Measurements from ENCODE around the gene CDH23. TPM values are rescaled to one million over a fixed set of nuclear protein-coding genes. Genes with fewer than 3 reads are reported as not detected.

The CDH23 gene
- total and polyA plus RNA-seq, 10 of the 15 experiments (the other 5 are each of a cell fraction or from before 2014, with no cell fraction given) = 0.09 to 0.40 (median 0.15) TPM; not detected in 1

- TF ChIP-seq, protein P1, sequence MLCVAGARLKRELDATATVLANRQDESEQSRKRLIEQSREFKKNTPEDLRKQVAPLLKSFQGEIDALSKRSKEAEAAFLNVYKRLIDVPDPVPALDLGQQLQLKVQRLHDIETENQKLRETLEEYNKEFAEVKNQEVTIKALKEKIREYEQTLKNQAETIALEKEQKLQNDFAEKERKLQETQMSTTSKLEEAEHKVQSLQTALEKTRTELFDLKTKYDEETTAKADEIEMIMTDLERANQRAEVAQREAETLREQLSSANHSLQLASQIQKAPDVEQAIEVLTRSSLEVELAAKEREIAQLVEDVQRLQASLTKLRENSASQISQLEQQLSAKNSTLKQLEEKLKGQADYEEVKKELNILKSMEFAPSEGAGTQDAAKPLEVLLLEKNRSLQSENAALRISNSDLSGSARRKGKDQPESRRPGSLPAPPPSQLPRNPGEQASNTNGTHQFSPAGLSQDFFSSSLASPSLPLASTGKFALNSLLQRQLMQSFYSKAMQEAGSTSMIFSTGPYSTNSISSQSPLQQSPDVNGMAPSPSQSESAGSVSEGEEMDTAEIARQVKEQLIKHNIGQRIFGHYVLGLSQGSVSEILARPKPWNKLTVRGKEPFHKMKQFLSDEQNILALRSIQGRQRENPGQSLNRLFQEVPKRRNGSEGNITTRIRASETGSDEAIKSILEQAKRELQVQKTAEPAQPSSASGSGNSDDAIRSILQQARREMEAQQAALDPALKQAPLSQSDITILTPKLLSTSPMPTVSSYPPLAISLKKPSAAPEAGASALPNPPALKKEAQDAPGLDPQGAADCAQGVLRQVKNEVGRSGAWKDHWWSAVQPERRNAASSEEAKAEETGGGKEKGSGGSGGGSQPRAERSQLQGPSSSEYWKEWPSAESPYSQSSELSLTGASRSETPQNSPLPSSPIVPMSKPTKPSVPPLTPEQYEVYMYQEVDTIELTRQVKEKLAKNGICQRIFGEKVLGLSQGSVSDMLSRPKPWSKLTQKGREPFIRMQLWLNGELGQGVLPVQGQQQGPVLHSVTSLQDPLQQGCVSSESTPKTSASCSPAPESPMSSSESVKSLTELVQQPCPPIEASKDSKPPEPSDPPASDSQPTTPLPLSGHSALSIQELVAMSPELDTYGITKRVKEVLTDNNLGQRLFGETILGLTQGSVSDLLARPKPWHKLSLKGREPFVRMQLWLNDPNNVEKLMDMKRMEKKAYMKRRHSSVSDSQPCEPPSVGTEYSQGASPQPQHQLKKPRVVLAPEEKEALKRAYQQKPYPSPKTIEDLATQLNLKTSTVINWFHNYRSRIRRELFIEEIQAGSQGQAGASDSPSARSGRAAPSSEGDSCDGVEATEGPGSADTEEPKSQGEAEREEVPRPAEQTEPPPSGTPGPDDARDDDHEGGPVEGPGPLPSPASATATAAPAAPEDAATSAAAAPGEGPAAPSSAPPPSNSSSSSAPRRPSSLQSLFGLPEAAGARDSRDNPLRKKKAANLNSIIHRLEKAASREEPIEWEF (IDR thresholded peaks at IDR 0.05; ENCODE audit: insufficient replicate concordance, low read depth, low read length) = no peak
- no peak for TF ChIP-seq NFYB (IDR thresholded peaks at IDR 0.05; ENCODE audit: insufficient read depth, low read depth, low read length)
- no peak for TF ChIP-seq MYB (IDR thresholded peaks at IDR 0.05; ENCODE audit: borderline replicate concordance, low read depth, low read length)
- no peak for TF ChIP-seq KLF5 (IDR thresholded peaks at IDR 0.05; ENCODE audit: partially characterized antibody)
- no peak for TF ChIP-seq IRF4 (IDR thresholded peaks at IDR 0.05; ENCODE audit: low read depth, low read length)
- TF ChIP-seq SPI1 (IDR thresholded peaks at IDR 0.05; ENCODE audit: borderline replicate concordance, insufficient read depth, low read depth, low read length) = no peak; the same call in 1 of the 2 replicates
- TF ChIP-seq, protein P2, sequence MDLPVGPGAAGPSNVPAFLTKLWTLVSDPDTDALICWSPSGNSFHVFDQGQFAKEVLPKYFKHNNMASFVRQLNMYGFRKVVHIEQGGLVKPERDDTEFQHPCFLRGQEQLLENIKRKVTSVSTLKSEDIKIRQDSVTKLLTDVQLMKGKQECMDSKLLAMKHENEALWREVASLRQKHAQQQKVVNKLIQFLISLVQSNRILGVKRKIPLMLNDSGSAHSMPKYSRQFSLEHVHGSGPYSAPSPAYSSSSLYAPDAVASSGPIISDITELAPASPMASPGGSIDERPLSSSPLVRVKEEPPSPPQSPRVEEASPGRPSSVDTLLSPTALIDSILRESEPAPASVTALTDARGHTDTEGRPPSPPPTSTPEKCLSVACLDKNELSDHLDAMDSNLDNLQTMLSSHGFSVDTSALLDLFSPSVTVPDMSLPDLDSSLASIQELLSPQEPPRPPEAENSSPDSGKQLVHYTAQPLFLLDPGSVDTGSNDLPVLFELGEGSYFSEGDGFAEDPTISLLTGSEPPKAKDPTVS (IDR thresholded peaks at IDR 0.05; ENCODE audit: low read depth, low read length) = no peak
- TF ChIP-seq EZH2 (IDR thresholded peaks at IDR 0.05; ENCODE audit: borderline replicate concordance, control insufficient read depth, low read depth, low read length) = no peak
- TF ChIP-seq, protein P3, sequence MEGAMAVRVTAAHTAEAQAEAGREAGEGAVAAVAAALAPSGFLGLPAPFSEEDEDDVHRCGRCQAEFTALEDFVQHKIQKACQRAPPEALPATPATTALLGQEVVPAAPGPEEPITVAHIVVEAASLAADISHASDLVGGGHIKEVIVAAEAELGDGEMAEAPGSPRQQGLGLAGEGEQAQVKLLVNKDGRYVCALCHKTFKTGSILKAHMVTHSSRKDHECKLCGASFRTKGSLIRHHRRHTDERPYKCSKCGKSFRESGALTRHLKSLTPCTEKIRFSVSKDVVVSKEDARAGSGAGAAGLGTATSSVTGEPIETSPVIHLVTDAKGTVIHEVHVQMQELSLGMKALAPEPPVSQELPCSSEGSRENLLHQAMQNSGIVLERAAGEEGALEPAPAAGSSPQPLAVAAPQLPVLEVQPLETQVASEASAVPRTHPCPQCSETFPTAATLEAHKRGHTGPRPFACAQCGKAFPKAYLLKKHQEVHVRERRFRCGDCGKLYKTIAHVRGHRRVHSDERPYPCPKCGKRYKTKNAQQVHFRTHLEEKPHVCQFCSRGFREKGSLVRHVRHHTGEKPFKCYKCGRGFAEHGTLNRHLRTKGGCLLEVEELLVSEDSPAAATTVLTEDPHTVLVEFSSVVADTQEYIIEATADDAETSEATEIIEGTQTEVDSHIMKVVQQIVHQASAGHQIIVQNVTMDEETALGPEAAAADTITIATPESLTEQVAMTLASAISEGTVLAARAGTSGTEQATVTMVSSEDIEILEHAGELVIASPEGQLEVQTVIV (IDR thresholded peaks at IDR 0.05; ENCODE audit: borderline replicate concordance, partially characterized antibody) = no peak
- no peak for TF ChIP-seq MTA3 (IDR thresholded peaks at IDR 0.05; ENCODE audit: borderline replicate concordance, low read length)
- TF ChIP-seq BMI1 (IDR thresholded peaks at IDR 0.05; ENCODE audit: borderline replicate concordance) = no peak
- TF ChIP-seq CREB1 (IDR thresholded peaks at IDR 0.05; ENCODE audit: low read depth) = no peak
- peak; percentile 50; the same call in 1 of the 2 replicates for TF ChIP-seq DPF2 (IDR thresholded peaks at IDR 0.05)
- TF ChIP-seq ZNF24 (IDR thresholded peaks at IDR 0.05) = no peak
- no peak for TF ChIP-seq NR2F1 (conservative IDR thresholded peaks at IDR 0.05)
- 0 out of 2 replicates have a peak, but pooled peaks have one; percentile 56 for TF ChIP-seq LARP7 (IDR thresholded peaks at IDR 0.05)
- no peak for TF ChIP-seq PRDM15 (CRISPR knock-in tag; IDR thresholded peaks at IDR 0.05)
Measured at GRCh38 chr10:71727105-71727737, 330.5 kb downstream of the CDH23 start (continued).

Measured in GM12878 (cell line).